H1 (cell line): ENCODE measurements around the gene ACP4.

Experiments
- ASH2L ChIP-seq: fragments of 200-600, 300-600 bp; sonication (generic); IDR thresholded peaks from one replicate; pipeline ENCODE4 v1.7.1; 2017; ENCODE audit warnings: low read length
- CTCF ChIP-seq, 3 experiments: IDR thresholded peaks; 1 replicate in 2 of 3; 2 replicates in 1 of 3; pipeline versions ENCODE4 v1.5.1 to v1.6.1; 2011; ENCODE audit warnings: low read length in 3 of 3, mild to moderate bottlenecking in 3 of 3, inconsistent platforms in 2 of 3, low read depth in 1 of 3, moderate library complexity in 1 of 3; ENCODE audit not compliant: insufficient read depth in 1 of 3; ENCODE audit errors: control extremely low read depth in 1 of 3
- SIN3A ChIP-seq, 2 experiments: IDR thresholded peaks in 1 of 2; conservative IDR thresholded peaks in 1 of 2; 2 replicates each; pipeline ENCODE4 v1.6.1; 2011 to 2012; ENCODE audit warnings: low read length in 2 of 2, improper control_type of control experiment in 1 of 2, low read depth in 1 of 2, mild to moderate bottlenecking in 1 of 2

GRCh38 chr19:50833117-50833801 is 43.0 kb downstream of the ACP4 start, which contains the start of gene KLK15:
- TF ChIP-seq CTCF (IDR thresholded peaks at IDR 0.05; ENCODE audit: control extremely low read depth in 1 of 3, insufficient read depth in 1 of 3, low read depth in 1 of 3, low read length in 3 of 3) (no peak), ASH2L (no peak), SIN3A (conservative IDR thresholded peaks at IDR 0.05 in 1 of 2, IDR thresholded peaks at IDR 0.05 in 1 of 2; ENCODE audit: low read depth in 1 of 2, low read length in 2 of 2) (no peak)
